NCI-H2107 (cell line): Measurements from ENCODE around the gene MMD.
"Not testable (repeated sequence)": the region's sequence is repeated elsewhere in the genome, so short reads cannot be mapped to it uniquely, and the experiment has no call there.

Source experiments
- DNase-seq: peaks from one replicate; lab custom pipeline; 2025; lab: John Stamatoyannopoulos, UW

Gene MMD

DNA sequence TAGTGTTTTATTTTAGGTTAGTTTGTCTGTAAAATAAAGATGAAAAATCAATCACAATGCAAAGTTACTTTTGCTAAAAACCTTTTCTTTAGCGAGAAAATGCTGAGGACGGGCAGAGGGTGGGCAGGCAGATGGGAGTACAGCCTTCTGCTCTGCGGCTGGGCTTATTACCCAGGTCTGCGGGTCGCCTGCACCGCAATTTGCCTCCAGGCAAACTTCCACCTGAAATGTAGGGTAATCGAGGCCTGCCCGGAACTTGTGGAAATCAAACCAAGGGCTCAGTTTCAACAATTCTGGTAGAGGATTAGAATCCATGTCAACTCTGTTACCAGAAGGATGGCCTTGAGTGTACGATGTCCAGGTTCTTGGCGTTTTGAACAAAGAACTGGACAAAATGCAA lies 22.3 kb upstream of the MMD start:
- no peak for DNase-seq

- no peak for DNase-seq
Measured at GRCh38 chr17:55442953-55443683, 21.5 kb upstream of the MMD start.

- DNase-seq = no peak
Measured at GRCh38 chr17:55442462-55442861, 20.8 kb upstream of the MMD start.

DNA sequence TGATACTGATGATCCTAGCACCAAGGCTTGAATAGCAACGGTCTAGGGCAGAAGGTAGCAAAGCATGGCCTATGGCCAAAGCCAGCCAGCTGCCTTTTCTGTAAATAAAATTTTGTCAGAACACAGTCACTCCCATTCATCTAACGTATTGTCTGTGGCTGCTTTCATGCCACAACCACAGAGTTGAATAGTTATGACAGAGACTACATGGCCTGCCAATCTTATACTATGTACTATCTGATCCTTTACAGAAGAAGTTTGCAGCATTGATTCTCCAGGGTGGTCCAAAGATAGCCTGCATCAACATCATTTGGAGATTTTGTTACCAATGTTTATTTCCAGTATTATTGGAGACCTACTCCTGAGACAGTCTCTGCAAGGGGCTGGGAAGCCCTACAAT lies 19.9 kb upstream of the MMD start:
- DNase-seq = no peak

DNA sequence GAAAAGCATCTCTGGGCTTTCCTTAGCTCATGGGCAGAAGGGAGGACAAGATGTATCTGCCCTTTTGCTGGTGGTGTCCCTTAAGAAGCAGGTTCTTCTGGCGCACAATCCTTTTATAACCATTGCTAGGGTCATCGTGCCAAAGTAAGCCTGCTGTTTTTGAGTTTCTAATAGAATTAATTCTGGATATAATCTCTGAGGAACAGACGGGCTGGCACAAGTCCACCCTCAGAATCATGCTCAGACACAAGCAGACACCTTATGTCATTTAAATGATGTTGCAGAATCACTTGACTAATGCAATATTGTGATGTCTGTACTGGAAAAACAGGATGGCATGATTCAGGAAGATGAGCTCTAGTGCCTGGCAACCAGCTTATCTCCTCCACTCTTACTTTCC lies 18.8 kb upstream of the MMD start:
- no peak for DNase-seq

- DNase-seq = peak; percentile 4
Measured at GRCh38 chr17:55437159-55437605, 15.5 kb upstream of the MMD start.

DNA sequence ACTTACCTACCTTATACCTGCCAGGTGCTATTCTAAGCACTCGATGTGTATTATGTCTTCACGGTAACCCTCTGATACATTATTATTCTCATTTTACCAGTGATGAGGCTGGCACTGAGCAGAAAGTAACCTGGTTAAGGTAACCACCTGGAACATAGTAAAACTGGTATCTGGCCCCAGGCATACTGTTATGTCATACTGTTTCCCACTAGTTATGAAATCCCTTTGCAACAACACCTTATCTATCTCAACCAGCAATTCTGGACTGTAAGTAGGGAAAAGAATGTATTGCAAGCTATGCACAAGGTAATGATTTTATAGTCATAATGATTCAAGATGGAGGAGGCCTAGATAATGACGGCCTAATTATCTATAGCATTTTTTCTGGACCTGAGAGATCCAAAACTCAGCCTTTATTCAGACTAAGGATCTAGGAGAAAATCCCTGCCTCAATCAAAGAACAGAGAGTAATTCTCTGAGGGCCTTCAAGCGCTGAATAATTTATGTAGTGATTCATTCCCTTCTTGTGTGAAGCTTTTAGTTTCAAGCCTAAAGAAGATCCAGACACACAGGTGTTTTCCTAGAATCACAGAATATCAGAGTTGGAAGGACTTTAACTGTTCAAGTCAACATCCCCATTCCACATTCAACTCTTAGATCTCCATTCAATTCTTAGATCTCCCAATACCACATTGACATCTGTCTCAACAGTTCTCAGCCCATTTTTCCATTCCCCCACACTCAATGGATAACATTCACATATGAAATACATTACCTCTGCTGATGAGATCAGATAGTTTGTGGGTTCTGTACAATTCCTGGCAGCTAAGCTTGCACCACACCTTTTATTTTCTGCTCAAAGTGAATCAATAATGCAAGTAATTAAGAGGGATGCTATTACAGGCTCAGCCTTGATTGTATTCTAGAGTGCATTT lies 14.9 kb upstream of the MMD start:
- no peak for DNase-seq

GRCh38 chr17:55435408-55435807 lies 13.8 kb upstream of the MMD start:
- DNase-seq = no peak

DNA sequence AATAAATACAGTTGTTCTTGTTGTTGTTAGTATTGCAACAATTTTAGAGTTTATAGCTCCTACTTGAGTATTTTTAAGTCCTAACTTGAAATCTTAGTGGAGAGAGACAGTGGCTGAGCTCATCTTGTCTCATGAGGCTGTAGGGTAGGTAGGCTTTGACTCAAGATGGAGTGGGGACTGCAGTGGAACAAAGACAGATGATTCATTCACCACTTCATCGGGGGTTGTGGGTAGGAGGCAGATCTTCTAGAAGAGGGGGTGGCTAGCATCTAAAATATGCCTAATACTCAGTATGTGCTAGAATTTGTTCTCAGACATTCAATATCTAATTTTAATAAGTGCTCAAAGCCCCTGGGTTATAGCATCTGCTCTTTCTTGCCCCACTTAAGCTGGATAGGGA lies 13.1 kb upstream of the MMD start:
- no peak for DNase-seq

- DNase-seq = no peak
Measured at GRCh38 chr17:55433629-55434422, 12.2 kb upstream of the MMD start.

DNA sequence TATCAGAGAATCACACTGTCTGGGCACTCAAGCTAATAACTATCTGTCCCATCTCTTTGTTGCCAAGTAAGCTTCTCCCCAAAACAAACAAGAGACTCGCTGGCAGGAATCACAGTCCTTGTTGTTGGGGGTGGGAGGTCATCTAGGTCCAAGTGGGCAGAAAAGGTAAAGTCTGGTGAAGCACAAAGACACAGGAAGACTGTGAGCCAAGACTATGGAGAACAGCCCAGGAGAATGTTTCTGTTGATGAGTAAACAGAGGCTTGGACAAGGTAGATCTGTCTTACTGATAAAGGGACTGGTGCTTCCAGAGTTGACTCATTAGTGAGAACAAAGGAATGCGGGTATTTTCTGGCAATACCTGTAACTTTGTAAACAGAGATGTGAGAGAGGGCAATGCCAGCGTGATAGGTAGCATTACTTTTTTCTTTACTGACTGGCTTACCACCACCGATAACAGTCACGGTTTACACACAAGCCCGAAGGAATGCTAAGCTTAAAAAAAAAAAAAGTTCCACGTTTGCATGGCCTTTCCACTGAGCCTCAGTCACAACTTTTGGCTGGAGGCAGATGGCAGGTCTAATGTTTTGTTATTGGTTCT lies 11.5 kb upstream of the MMD start:
- no peak for DNase-seq

GRCh38 chr17:55432358-55433028 lies 10.9 kb upstream of the MMD start:
- no peak for DNase-seq

DNA sequence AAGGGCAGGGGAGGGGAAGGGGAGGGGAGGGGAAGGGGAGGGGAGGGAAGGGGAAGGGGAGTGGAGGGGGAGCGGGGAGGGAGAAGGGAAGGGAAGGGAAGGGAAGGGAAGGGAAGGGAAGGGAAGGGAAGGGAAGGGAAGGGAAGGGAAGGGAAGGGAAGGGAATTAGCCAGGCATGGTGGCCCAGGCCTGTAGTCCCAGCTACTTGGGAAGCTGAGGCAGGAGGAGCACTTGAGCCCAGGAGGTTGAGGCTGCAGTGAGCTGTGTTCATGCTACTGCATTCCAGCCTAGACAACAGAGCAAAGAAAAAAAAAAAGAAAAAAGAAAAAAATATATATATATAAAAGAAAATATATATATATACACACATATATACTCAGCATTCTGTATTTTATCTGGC lies 10.3 kb upstream of the MMD start:
- DNase-seq = not testable (repeated sequence)

GRCh38 chr17:55430541-55431288 lies 9.1 kb upstream of the MMD start:
- DNase-seq = no peak

GRCh38 chr17:55427587-55427882 lies 5.9 kb upstream of the MMD start:
- DNase-seq = no peak

- DNase-seq = no peak
Measured at GRCh38 chr17:55426851-55427586, 5.4 kb upstream of the MMD start.

- DNase-seq = no peak
Measured at GRCh38 chr17:55424893-55425540, 3.4 kb upstream of the MMD start.

- DNase-seq = no peak
Measured at GRCh38 chr17:55423535-55423934, 1.9 kb upstream of the MMD start.

DNA sequence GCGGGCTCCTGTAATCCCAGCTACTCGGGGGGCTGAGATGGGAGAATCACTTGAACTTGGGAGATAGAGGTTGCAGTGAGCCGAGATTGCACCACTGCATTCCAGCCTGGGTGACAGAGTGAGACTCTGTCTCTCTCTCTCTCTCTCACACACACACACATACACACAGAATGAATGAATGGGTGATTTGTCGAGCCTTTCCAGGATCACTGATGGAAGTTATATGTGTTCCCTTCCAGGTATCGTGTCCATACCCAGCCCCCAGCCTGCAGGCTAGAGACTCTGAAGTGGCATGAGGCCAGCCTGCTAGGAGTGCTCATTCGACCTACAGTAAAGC lies 1.2 kb upstream of the MMD start:
- DNase-seq = not testable (repeated sequence)

DNA sequence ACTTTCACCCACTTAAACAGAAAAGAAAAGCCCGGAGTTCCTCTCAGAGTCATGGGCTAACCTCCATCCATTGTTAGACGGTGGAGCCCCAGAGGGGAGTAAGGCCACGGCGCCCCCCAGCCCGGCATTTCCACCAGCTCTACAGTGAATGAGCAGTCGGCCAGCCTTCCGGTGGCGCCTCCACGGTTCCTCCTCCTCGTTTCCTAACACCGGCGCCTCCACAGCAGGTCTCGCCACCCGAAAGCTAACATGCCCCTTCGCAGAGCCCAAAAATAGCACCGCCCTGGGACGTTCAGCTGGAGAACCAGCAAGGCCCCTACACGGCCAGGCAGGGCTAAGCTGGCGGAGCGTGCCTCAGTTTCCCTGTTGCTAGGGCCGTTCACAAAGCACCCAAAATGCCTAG lies 858 bp downstream of the MMD start:
- no peak for DNase-seq
